BJ (cell line): Measurements from ENCODE around the gene IL3RA. TPM values are rescaled to one million over a fixed set of nuclear protein-coding genes. Genes with fewer than 3 reads are reported as not detected.
A peak's percentile ranks its signal among the peaks of the same experiment; 100 is the strongest.

Experiments used
- CTCF ChIA-PET: fragments of 350-600 bp; formaldehyde crosslinking; extraction: SDS; loops from one replicate; lab custom pipeline; 2021; ENCODE audit warnings: antibody characterized with exemption, inconsistent platforms; lab: Yijun Ruan, JAX
- POLR2A ChIA-PET: fragments of 300-600 bp; sonication (Branson Sonifier 250); formaldehyde crosslinking; extraction: SDS; loops from one replicate; lab custom pipeline; 2021; ENCODE audit warnings: antibody characterized with exemption; lab: Charles Lee
- DNase-seq: peaks from one replicate; pipeline ENCODE4 v3.0.0-alpha.2; 2011; ENCODE audit warnings: low read depth
- H3K27me3 ChIP-seq: 2 replicates; pipeline ENCODE4 v1.6.0; 2011; ENCODE audit warnings: low read length; ENCODE audit not compliant: control insufficient read depth, insufficient read depth
- H3K36me3 ChIP-seq: 2 replicates; pipeline ENCODE4 v1.5.1; 2011; ENCODE audit warnings: low read length; ENCODE audit not compliant: control insufficient read depth, insufficient read depth
- H3K4me3 ChIP-seq: 2 replicates; pipeline ENCODE4 v1.5.1; 2011; ENCODE audit warnings: low read depth, mild to moderate bottlenecking, control low read depth, low read length
- CTCF ChIP-seq: IDR thresholded peaks from 2 replicates; pipeline ENCODE4 v1.5.1; 2011; ENCODE audit warnings: low read depth, mild to moderate bottlenecking, control low read depth, inconsistent platforms, low read length, moderate library complexity; ENCODE audit not compliant: insufficient read depth
- polyA minus RNA-seq: library from RNA; depleted of rRNA, polyadenylated mRNA; stranded (reverse); fragments of >200 nt; gene quantifications from 2 replicates; pipeline ENCODE4 v1.2.3, GENCODE V29; 2011; rRNA and poly(A)+ RNA removed
- polyA plus RNA-seq: library from polyadenylated mRNA; depleted of rRNA; stranded (reverse); fragments of >200 nt; gene quantifications from 2 replicates; pipeline ENCODE4 v1.2.3, GENCODE V29; 2011; rRNA removed

Gene IL3RA
- polyA plus RNA-seq (0.80 and 1.5 TPM in 2 replicates), polyA minus RNA-seq (0.15 and 1.2 TPM in 2 replicates)

GRCh38 chrX:1336331-1336943 is at the start of gene IL3RA:
IL3RA (plus strand) TSS chrX:1336785; CDS start chrX:1341766, 4,981 bp downstream.
- Histone ChIP-seq H3K4me3 (peak within 1 kb of the TSS; percentile 43), H3K27me3 (no peaks in the 10 kb centered on the region), H3K36me3 (no peaks in the 10 kb centered on the region)
- DNase-seq: no peak
- TF ChIP-seq CTCF: no peak
- ChIA-PET CTCF (no interaction called here), POLR2A (no interaction called here)

- CTCF ChIA-PET: no interaction called here
- no peak for TF ChIP-seq CTCF
- no peak for DNase-seq
Observed at GRCh38 chrX:1289535-1289934, 47.0 kb upstream of the IL3RA start.

GRCh38 chrX:1291110-1291740 is 45.4 kb upstream of the IL3RA start:
- TF ChIP-seq CTCF: no peak
- Histone ChIP-seq H3K4me3 (no peak overlapping the region), H3K27me3 (no peaks in the 10 kb centered on the region), H3K36me3 (no peaks in the 10 kb centered on the region)
- DNase-seq: no peak
- ChIA-PET POLR2A (no interaction called here), CTCF (no interaction called here)

More at GRCh38 chrX:1289535-1289934, 47.0 kb upstream of the IL3RA start:
- H3K36me3 ChIP-seq: no peaks in the 10 kb centered on the region
- no peaks in the 10 kb centered on the region for H3K27me3 ChIP-seq
- H3K4me3 ChIP-seq: no peak overlapping the region
- POLR2A ChIA-PET: no interaction called here

GRCh38 chrX:1292575-1293290 is 43.9 kb upstream of the IL3RA start:
- ChIA-PET POLR2A (no interaction called here), CTCF (no interaction called here)
- DNase-seq: no peak
- Histone ChIP-seq H3K36me3 (no peaks in the 10 kb centered on the region), H3K27me3 (no peaks in the 10 kb centered on the region), H3K4me3 (no peak overlapping the region)
- TF ChIP-seq CTCF: no peak
